ENCODE data around the gene C13orf42. TPM values are rescaled to one million over a fixed set of nuclear protein-coding genes. Genes with fewer than 3 reads are reported as not detected.

Gene C13orf42
- total and polyA plus RNA-seq, 8 donors, result 0.14 to 0.19 (median 0.16) TPM; not detected in 5

DNA sequence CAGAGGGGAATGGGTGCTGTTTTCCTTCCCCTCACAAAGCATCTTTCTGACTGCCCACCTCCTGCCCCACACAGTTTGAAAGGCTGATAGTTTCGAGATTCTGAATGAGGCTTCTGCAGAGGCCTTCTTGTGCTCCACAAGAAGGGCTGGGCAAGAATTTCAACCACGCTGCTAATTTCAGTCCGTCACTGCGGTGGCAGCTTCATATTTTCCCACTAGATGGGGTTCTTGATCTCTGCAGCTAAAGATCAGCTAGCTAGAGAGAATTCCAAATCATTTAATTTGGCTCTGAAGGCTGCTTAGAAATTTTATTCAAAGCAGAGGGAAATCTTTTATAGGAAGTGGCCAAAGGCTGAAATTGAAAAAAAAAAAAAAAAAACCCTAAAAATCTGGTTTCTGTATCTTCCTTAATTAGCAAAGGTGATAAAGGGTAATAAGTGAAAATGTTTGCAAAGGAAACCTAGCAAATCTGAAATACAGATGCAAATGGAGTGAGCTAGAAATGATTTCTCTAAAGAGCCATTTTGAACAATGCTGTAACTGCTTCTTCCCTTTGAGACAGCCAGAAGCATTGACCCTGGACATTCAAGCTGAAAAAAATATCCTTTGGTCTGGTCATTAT is 38.0 kb upstream of the C13orf42 start:
- TF ChIP-seq, protein P1, sequence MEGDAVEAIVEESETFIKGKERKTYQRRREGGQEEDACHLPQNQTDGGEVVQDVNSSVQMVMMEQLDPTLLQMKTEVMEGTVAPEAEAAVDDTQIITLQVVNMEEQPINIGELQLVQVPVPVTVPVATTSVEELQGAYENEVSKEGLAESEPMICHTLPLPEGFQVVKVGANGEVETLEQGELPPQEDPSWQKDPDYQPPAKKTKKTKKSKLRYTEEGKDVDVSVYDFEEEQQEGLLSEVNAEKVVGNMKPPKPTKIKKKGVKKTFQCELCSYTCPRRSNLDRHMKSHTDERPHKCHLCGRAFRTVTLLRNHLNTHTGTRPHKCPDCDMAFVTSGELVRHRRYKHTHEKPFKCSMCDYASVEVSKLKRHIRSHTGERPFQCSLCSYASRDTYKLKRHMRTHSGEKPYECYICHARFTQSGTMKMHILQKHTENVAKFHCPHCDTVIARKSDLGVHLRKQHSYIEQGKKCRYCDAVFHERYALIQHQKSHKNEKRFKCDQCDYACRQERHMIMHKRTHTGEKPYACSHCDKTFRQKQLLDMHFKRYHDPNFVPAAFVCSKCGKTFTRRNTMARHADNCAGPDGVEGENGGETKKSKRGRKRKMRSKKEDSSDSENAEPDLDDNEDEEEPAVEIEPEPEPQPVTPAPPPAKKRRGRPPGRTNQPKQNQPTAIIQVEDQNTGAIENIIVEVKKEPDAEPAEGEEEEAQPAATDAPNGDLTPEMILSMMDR (IDR thresholded peaks at IDR 0.05), result peak; percentile 31 to 38
- Histone ChIP-seq H3K27ac (peak overlapping the region in 1 of 2 donors; percentile 11), H3K4me3 (no peak overlapping the region), H3K27me3 (no peaks in the 10 kb centered on the region), H3K4me1 (peaks cover 0 to 5% of the 10 kb centered on the region in 2 donors), H3K36me3 (no peaks in the 10 kb centered on the region), H3K9me3 (peaks cover 0 to 7% of the 10 kb centered on the region in 2 donors)
- intact Hi-C loops (cut with DNase I), result loop anchor here in 1 of 2 donors (5.0 kb wide), 1 partner anchor 138 kb away; no protein-coding TSS in a partner anchor
- DNase-seq (peak in 2 of 4 donors; percentile 62 to 77), ATAC-seq (peak; percentile 80)

DNA sequence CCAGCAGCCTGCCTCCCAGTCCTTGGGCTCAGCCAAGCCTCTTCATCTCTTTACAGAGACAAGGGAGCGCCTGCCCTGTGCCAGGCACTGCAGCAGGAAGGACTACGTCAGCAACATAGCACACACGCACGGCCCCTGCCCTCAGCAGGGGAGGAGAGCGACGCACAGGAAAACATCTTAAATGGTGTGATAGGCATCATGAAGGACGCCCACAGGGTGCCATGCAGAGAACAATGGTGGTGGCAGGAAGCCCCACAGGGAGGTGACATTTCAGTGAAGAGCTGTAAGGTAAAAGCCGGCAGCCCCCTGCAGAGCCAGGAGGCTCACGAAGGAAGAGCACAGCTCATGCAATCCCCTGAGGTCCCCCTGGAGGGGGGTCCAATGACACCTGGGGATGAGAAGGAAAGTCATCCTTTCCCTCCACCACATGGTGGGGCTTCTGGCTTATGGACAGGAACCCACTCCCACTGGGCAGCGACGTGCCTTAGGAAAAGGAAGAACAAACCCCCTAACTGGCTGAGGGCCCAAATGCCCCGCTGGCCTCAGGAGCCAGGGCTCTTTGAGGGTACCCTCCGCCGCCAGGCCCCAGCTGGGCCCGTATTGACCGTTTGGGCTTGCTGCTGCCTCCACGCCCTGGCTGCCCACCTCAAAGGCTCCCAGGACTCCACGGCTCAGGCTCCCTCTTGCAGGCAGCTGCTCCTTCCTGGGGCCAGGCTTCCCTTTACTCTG is 37.3 kb upstream of the C13orf42 start:
- TF ChIP-seq, protein P1 (IDR thresholded peaks at IDR 0.05), result no peak
- intact Hi-C loops (cut with DNase I), result loop anchor here in 1 of 2 donors (5.0 kb wide), 1 partner anchor 139 kb away; no protein-coding TSS in a partner anchor
- peak; percentile 50 for ATAC-seq
- H3K27me3 ChIP-seq, result no peaks in the 10 kb centered on the region
- DNase-seq, result no peak
- H3K36me3 ChIP-seq, result no peaks in the 10 kb centered on the region
- H3K9me3 ChIP-seq, result peaks cover 0 to 11% of the 10 kb centered on the region in 2 donors
- H3K4me1 ChIP-seq, result no peaks in the 10 kb centered on the region
- H3K4me3 ChIP-seq, result no peak overlapping the region
- H3K27ac ChIP-seq, result peak overlapping the region in 1 of 2 donors; percentile 11

DNA sequence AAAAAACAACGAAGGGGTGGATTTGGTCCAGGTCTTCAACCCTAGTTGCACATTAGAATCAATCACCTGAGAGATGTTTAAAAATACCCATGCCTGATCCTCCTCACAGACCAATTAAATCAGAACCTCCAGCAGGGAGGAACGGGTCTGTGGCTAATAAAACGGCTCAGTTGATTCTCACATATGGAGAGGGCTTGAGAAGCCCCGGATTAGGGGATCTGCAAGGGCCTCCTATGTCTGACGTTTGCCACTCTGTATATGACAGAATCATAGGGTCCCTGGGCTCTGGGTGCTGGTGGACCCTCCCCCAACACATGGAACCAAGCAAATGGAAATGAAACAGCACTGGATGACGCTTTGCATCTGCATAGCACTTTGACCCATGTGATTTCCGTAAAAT is 36.7 kb upstream of the C13orf42 start:
- ATAC-seq (no peak), DNase-seq (no peak)
- H3K27ac ChIP-seq, result no peak overlapping the region
- intact Hi-C loops (cut with DNase I), result loop anchor here in 1 of 2 donors (5.0 kb wide), 1 partner anchor 140 kb away; no protein-coding TSS in a partner anchor
- TF ChIP-seq, protein P1 (IDR thresholded peaks at IDR 0.05), result no peak
- H3K4me1 ChIP-seq, result no peaks in the 10 kb centered on the region
- peaks cover 0 to 11% of the 10 kb centered on the region in 2 donors for H3K9me3 ChIP-seq
- H3K4me3 ChIP-seq, result no peak overlapping the region
- no peaks in the 10 kb centered on the region for H3K27me3 ChIP-seq
- H3K36me3 ChIP-seq, result no peaks in the 10 kb centered on the region

DNA sequence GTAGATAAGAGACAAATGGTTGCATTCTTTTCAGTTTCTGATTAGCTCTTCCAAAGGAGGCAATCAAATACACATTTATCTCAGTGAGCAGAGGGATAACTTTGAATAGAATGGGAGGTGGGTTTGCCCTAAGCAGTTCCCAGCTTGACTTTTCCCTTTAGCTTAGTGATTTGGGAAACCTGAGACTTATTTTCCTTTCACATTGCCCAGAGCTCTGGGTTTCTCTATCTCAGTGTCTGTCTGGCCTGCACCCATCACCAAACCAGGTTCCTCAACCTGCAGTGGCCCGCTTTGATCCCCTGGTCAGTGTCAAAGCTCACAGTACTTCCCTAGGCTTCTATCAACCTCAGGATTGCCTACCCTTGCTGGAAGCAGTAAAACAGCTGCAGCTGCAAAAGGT is 35.6 kb upstream of the C13orf42 start:
- DNase-seq (no peak), ATAC-seq (no peak)
- intact Hi-C loops (cut with DNase I), result loop anchor here in 1 of 2 donors (5.0 kb wide), 1 partner anchor 141 kb away; no protein-coding TSS in a partner anchor
- peaks cover 0 to 11% of the 10 kb centered on the region in 2 donors for H3K9me3 ChIP-seq
- TF ChIP-seq, protein P1 (IDR thresholded peaks at IDR 0.05), result no peak
- H3K27me3 ChIP-seq, result no peaks in the 10 kb centered on the region
- no peaks in the 10 kb centered on the region for H3K4me1 ChIP-seq
- no peaks in the 10 kb centered on the region for H3K36me3 ChIP-seq
- H3K27ac ChIP-seq, result no peak overlapping the region
- no peak overlapping the region for H3K4me3 ChIP-seq

GRCh38 chr13:51137250-51137649 is 26.2 kb upstream of the C13orf42 start:
- no peaks in the 10 kb centered on the region for H3K27me3 ChIP-seq
- no peak for ATAC-seq
- no peak overlapping the region for H3K27ac ChIP-seq
- no peak for DNase-seq
- no peaks in the 10 kb centered on the region for H3K9me3 ChIP-seq
- no peak overlapping the region for H3K4me3 ChIP-seq
- no peaks in the 10 kb centered on the region for H3K4me1 ChIP-seq
- H3K36me3 ChIP-seq, result no peaks in the 10 kb centered on the region
- intact Hi-C loops (cut with DNase I), result loop anchor here in 1 of 2 donors (10.0 kb wide), 1 partner anchor 148 kb away; no protein-coding TSS in a partner anchor
- TF ChIP-seq, protein P1 (IDR thresholded peaks at IDR 0.05), result no peak

Measured in left lung (tissue), 10 donors.